Panc1 (cell line): ENCODE measurements around the gene DPH1.
"Not testable (repeated sequence)": the region's sequence is repeated elsewhere in the genome, so short reads cannot be mapped to it uniquely, and the experiment has no call there.

ENCODE experiments used
- CTCF ChIP-seq: fragments of 450-650 bp; IDR thresholded peaks from 2 replicates; pipeline ENCODE4 v1.5.1; 2017; ENCODE audit warnings: mild to moderate bottlenecking
- TF ChIP-seq, protein P1 (sequence below), 2 experiments: IDR thresholded peaks; 2 replicates each; pipeline ENCODE4 v1.6.1; 2011 to 2012; ENCODE audit warnings: low read depth in 2 of 2, control low read depth in 1 of 2, low read length in 1 of 2, mild to moderate bottlenecking in 1 of 2, moderate library complexity in 1 of 2; ENCODE audit not compliant: insufficient read depth in 1 of 2

GRCh38 chr17:2013220-2013993 is 16.5 kb upstream of the DPH1 start:
- not testable (repeated sequence) for TF ChIP-seq CTCF
- TF ChIP-seq, protein P1, sequence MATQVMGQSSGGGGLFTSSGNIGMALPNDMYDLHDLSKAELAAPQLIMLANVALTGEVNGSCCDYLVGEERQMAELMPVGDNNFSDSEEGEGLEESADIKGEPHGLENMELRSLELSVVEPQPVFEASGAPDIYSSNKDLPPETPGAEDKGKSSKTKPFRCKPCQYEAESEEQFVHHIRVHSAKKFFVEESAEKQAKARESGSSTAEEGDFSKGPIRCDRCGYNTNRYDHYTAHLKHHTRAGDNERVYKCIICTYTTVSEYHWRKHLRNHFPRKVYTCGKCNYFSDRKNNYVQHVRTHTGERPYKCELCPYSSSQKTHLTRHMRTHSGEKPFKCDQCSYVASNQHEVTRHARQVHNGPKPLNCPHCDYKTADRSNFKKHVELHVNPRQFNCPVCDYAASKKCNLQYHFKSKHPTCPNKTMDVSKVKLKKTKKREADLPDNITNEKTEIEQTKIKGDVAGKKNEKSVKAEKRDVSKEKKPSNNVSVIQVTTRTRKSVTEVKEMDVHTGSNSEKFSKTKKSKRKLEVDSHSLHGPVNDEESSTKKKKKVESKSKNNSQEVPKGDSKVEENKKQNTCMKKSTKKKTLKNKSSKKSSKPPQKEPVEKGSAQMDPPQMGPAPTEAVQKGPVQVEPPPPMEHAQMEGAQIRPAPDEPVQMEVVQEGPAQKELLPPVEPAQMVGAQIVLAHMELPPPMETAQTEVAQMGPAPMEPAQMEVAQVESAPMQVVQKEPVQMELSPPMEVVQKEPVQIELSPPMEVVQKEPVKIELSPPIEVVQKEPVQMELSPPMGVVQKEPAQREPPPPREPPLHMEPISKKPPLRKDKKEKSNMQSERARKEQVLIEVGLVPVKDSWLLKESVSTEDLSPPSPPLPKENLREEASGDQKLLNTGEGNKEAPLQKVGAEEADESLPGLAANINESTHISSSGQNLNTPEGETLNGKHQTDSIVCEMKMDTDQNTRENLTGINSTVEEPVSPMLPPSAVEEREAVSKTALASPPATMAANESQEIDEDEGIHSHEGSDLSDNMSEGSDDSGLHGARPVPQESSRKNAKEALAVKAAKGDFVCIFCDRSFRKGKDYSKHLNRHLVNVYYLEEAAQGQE (IDR thresholded peaks at IDR 0.05; ENCODE audit: insufficient read depth in 1 of 2, low read depth in 2 of 2, low read length in 1 of 2), result not testable (repeated sequence)
